BJ (cell line): ENCODE data around the gene MUC12. TPM values are rescaled to one million over a fixed set of nuclear protein-coding genes. Genes with fewer than 3 reads are reported as not detected.
"Not testable (repeated sequence)": the region's sequence is repeated elsewhere in the genome, so short reads cannot be mapped to it uniquely, and the experiment has no call there.

Source experiments
- CTCF ChIA-PET: fragments of 350-600 bp; formaldehyde crosslinking; extraction: SDS; loops from one replicate; lab custom pipeline; 2021; ENCODE audit warnings: antibody characterized with exemption, inconsistent platforms; lab: Yijun Ruan, JAX
- POLR2A ChIA-PET: fragments of 300-600 bp; sonication (Branson Sonifier 250); formaldehyde crosslinking; extraction: SDS; loops from one replicate; lab custom pipeline; 2021; ENCODE audit warnings: antibody characterized with exemption; lab: Charles Lee
- DNase-seq: peaks from one replicate; pipeline ENCODE4 v3.0.0-alpha.2; 2011; ENCODE audit warnings: low read depth
- H3K27me3 ChIP-seq: 2 replicates; pipeline ENCODE4 v1.6.0; 2011; ENCODE audit warnings: low read length; ENCODE audit not compliant: control insufficient read depth, insufficient read depth
- H3K36me3 ChIP-seq: 2 replicates; pipeline ENCODE4 v1.5.1; 2011; ENCODE audit warnings: low read length; ENCODE audit not compliant: control insufficient read depth, insufficient read depth
- H3K4me3 ChIP-seq: 2 replicates; pipeline ENCODE4 v1.5.1; 2011; ENCODE audit warnings: low read depth, mild to moderate bottlenecking, control low read depth, low read length
- polyA plus RNA-seq: library from polyadenylated mRNA; depleted of rRNA; stranded (reverse); fragments of >200 nt; gene quantifications from 2 replicates; pipeline ENCODE4 v1.2.3, GENCODE V29; 2011
- TF ChIP-seq, protein P1 (sequence below): IDR thresholded peaks from 2 replicates; pipeline ENCODE4 v1.5.1; 2011; ENCODE audit warnings: low read depth, mild to moderate bottlenecking, control low read depth, inconsistent platforms, low read length, moderate library complexity; ENCODE audit not compliant: insufficient read depth

The MUC12 gene
- polyA plus RNA-seq, 1 experiment: 2.0 TPM

DNA sequence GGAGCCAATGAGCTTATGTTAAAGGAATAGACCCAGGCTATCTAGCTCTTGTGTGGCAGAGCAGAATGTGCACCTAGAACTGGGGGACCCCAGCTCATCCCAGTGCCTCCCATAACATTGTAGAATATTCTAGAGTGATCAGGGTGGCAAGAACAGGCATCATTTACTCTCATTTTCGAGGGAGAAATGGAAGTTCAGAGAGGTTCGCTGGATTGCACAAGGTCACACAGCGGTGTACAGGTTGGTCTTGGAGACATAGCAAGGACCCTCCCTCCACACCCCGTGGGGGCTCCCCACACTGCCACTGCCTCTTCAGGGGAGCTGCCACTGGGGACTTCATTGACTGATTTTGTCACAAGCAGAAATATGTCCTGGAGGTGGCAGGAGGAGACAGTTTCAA is 8.9 kb downstream of the MUC12 start:
- no peak overlapping the region for H3K4me3 ChIP-seq
- CTCF ChIA-PET: interaction anchor here (1.0 to 1.1 kb wide), 2 partner anchors 80 to 81 kb away, joined by 3 read pairs; no protein-coding TSS in a partner anchor
- peaks cover 2% of the 10 kb centered on the region; the same call in 1 of the 2 replicates for H3K27me3 ChIP-seq
- POLR2A ChIA-PET: no interaction called here
- TF ChIP-seq, protein P1, sequence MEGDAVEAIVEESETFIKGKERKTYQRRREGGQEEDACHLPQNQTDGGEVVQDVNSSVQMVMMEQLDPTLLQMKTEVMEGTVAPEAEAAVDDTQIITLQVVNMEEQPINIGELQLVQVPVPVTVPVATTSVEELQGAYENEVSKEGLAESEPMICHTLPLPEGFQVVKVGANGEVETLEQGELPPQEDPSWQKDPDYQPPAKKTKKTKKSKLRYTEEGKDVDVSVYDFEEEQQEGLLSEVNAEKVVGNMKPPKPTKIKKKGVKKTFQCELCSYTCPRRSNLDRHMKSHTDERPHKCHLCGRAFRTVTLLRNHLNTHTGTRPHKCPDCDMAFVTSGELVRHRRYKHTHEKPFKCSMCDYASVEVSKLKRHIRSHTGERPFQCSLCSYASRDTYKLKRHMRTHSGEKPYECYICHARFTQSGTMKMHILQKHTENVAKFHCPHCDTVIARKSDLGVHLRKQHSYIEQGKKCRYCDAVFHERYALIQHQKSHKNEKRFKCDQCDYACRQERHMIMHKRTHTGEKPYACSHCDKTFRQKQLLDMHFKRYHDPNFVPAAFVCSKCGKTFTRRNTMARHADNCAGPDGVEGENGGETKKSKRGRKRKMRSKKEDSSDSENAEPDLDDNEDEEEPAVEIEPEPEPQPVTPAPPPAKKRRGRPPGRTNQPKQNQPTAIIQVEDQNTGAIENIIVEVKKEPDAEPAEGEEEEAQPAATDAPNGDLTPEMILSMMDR: no peak
- DNase-seq: no peak
- no peaks in the 10 kb centered on the region for H3K36me3 ChIP-seq

DNA sequence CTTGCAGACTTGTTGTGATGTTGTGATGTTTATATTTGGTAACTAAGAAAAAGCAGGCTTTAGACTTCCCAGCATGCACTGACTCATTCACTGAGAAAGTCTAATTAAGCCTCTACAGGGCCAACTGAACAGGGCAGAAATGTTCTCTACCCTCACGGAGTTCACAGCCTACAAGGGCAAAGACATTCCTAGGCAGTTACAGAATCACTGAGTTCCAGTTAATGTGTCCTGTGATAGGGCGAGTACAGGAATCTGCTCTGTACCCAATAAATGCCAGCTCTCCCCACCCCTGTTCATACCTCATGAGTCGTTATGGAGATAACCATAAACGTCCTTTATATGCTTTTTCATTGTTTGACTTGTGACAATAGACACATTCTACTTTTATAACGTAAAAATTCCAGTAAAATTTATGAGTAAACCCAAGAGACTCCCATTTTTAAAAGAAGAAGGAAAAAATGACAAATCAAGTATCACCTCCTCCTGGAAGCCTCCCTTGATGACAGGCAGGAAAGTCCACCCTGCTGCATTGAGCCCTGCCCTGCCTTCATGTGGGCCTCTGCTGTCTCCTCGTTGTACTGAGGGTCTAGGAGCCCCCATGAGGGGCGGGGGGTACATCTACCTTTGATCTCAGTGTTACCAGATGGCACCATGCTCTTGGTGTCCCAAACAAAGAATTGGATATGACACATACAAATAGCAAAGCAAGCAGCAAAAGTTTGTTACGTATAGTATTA is 14.3 kb downstream of the MUC12 start:
- DNase-seq: peak; percentile 71
- no peak overlapping the region for H3K4me3 ChIP-seq
- ChIA-PET POLR2A (no interaction called here), CTCF (interaction anchor here (0.6 kb wide), 1 partner anchor 39 kb away, joined by 4 read pairs; no protein-coding TSS in a partner anchor)
- TF ChIP-seq, protein P1: no peak
- no peaks in the 10 kb centered on the region for H3K36me3 ChIP-seq
- H3K27me3 ChIP-seq: peaks cover 2% of the 10 kb centered on the region; the same call in 1 of the 2 replicates

DNA sequence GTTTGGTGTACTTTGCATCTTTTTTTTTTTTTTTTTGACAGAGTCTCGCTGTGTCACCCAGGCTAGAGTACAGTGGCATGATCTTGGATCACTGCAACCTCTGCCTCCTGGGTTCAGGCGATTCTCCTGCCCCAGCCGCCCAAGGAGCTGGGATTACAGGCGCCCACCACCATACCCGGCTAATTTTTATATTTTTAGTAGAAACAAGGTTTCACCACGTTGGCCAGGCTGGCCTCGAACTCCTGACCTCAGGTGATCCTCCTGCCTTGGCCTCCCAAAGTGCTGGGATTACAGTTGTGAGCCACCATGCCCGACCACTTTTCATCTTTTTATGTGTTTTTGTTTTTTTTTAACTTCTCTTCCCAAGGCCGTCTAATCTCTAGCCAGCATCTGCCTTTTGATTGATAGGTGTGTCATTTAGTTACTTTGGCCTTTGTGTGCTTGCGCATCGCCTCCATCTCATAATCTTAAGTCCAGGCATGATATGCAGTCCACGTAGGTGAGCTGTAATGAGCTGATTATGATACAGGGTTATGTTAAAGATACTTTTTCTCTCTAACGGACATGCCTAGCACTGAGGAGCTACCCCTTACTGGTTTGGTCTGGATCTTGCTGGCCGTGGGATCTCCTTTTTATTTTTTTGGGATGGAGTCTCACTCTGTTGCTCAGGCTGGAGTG is 15.0 kb downstream of the MUC12 start:
- CTCF ChIA-PET: interaction anchor here (1.9 kb wide), 1 partner anchor 75 kb away, joined by 6 read pairs; no protein-coding TSS in a partner anchor
- POLR2A ChIA-PET, DNase-seq, H3K4me3 ChIP-seq, H3K27me3 ChIP-seq, H3K36me3 ChIP-seq: not testable (repeated sequence)

DNA sequence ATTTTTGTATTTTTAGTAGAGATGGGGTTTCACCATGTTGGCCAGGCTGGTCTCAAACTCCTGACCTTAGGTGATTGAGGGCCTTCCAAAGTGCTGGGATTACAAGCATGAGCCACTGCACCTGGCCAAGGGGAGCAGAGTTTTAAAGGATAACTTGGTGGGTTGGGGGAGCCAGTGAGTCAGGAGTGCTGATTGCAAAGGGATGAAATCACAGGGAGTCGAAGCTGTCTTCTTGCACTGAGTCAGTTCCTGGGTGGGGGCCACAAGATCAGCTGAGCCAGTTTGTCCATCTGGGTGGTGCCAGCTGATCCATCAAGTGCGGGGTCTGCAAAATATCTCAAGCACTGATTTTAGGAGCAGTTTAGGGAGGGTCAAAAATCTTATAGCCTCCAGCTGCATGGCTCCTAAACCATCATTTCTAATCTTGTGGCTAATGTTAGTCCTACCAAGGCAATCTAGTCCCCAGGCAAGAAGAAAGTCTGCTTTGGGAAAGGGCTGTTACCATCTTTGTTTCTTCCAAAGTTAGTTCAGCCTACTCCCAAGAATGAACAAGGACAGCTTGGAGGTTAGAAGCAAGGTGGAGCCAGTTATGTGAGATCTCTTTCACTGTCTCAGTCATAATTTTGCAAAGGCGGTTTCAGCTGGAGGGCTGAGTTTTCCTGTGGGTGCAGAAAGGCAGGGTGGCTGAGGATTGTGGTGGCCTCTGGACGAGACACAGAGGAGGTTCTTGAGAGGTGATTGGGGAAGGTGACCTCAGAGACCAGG is 15.8 kb downstream of the MUC12 start:
- H3K27me3 ChIP-seq, POLR2A ChIA-PET, H3K4me3 ChIP-seq, H3K36me3 ChIP-seq, DNase-seq: not testable (repeated sequence)
- CTCF ChIA-PET: interaction anchor here (0.6 to 1.9 kb wide), 2 partner anchors 74 to 807 kb away, joined by 3 to 6 read pairs; no protein-coding TSS in a partner anchor

DNA sequence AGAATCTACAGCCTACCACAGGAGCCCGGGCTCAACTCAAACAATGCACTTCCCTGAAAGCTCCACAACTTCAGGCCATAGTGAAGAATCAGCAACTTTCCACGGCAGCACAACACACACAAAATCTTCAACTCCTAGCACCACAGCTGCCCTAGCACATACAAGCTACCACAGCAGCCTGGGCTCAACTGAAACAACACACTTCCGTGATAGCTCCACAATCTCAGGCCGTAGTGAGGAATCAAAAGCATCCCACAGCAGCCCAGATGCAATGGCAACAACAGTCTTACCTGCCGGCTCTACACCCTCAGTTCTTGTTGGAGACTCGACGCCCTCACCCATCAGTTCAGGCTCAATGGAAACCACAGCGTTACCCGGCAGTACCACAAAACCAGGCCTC is 22.3 kb downstream of the MUC12 start:
- no peak for DNase-seq
- H3K36me3 ChIP-seq: no peaks in the 10 kb centered on the region
- POLR2A ChIA-PET: no interaction called here
- no peak overlapping the region for H3K4me3 ChIP-seq
- no peaks in the 10 kb centered on the region for H3K27me3 ChIP-seq
- TF ChIP-seq, protein P1: no peak
- CTCF ChIA-PET: no interaction called here

DNA sequence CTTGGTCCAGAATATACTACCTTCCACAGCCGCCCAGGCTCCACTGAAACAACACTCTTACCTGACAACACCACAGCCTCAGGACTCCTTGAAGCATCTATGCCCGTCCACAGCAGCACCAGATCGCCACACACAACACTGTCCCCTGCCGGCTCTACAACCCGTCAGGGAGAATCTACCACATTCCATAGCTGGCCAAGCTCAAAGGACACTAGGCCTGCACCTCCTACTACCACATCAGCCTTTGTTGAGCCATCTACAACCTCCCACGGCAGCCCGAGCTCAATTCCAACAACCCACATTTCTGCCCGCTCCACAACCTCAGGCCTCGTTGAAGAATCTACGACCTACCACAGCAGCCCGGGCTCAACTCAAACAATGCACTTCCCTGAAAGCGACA is 22.9 kb downstream of the MUC12 start:
- CTCF ChIA-PET, H3K36me3 ChIP-seq, H3K4me3 ChIP-seq, POLR2A ChIA-PET, DNase-seq, H3K27me3 ChIP-seq: not testable (repeated sequence)

DNA sequence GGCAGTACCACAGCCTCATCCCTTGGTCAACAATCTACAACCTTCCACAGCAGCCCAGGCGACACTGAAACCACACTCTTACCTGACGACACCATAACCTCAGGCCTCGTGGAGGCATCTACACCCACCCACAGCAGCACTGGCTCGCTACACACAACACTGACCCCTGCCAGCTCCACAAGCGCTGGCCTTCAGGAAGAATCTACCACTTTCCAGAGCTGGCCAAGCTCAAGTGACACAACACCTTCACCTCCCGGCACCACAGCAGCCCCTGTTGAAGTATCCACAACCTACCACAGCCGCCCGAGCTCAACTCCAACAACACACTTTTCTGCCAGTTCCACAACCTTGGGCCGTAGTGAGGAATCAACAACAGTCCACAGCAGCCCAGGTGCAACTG is 25.3 kb downstream of the MUC12 start:
- H3K27me3 ChIP-seq, DNase-seq, H3K36me3 ChIP-seq, POLR2A ChIA-PET, CTCF ChIA-PET, H3K4me3 ChIP-seq: not testable (repeated sequence)

DNA sequence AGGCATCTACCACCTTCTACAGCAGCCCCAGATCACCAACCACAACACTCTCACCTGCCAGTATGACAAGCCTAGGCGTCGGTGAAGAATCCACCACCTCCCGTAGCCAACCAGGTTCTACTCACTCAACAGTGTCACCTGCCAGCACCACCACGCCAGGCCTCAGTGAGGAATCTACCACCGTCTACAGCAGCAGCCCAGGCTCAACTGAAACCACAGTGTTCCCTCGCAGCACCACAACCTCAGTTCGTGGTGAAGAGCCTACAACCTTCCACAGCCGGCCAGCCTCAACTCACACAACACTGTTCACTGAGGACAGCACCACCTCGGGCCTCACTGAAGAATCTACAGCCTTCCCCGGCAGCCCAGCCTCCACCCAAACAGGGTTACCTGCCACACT is 29.2 kb downstream of the MUC12 start:
- CTCF ChIA-PET, H3K27me3 ChIP-seq, DNase-seq, POLR2A ChIA-PET, H3K4me3 ChIP-seq, H3K36me3 ChIP-seq: not testable (repeated sequence)

DNA sequence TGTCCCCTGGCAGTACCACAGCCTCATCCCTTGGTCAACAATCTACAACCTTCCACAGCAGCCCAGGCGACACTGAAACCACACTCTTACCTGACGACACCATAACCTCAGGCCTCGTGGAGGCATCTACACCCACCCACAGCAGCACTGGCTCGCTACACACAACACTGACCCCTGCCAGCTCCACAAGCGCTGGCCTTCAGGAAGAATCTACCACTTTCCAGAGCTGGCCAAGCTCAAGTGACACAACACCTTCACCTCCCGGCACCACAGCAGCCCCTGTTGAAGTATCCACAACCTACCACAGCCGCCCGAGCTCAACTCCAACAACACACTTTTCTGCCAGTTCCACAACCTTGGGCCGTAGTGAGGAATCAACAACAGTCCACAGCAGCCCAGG is 30.0 kb downstream of the MUC12 start:
- H3K27me3 ChIP-seq, POLR2A ChIA-PET, DNase-seq, CTCF ChIA-PET, H3K36me3 ChIP-seq, H3K4me3 ChIP-seq: not testable (repeated sequence)
